Measurements from ENCODE around the gene PRUNE2.

DNA sequence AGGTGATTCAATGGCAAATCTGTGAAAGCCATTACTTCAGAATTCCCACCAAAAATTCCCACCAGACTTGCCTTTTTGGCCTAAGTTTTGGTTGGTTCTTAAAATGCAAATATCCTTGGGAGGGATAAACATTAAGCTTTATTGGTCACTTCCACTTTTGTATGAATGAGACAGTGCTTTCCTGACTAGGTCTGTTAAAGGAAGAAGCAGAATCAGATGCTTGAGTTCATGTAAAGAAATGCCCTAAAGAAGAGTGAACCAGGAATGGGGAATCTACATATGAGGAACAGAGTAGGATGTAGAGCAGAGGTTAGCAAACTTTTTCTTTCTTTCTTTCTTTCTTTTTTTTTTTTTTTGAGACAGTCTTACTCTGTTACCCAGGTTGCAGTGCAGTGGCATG lies 317.6 kb downstream of the PRUNE2 start:
- TF ChIP-seq TAF1 (IDR thresholded peaks at IDR 0.05; ENCODE audit: borderline replicate concordance, insufficient read depth, low read length), result no peak
- TF ChIP-seq, protein P1, sequence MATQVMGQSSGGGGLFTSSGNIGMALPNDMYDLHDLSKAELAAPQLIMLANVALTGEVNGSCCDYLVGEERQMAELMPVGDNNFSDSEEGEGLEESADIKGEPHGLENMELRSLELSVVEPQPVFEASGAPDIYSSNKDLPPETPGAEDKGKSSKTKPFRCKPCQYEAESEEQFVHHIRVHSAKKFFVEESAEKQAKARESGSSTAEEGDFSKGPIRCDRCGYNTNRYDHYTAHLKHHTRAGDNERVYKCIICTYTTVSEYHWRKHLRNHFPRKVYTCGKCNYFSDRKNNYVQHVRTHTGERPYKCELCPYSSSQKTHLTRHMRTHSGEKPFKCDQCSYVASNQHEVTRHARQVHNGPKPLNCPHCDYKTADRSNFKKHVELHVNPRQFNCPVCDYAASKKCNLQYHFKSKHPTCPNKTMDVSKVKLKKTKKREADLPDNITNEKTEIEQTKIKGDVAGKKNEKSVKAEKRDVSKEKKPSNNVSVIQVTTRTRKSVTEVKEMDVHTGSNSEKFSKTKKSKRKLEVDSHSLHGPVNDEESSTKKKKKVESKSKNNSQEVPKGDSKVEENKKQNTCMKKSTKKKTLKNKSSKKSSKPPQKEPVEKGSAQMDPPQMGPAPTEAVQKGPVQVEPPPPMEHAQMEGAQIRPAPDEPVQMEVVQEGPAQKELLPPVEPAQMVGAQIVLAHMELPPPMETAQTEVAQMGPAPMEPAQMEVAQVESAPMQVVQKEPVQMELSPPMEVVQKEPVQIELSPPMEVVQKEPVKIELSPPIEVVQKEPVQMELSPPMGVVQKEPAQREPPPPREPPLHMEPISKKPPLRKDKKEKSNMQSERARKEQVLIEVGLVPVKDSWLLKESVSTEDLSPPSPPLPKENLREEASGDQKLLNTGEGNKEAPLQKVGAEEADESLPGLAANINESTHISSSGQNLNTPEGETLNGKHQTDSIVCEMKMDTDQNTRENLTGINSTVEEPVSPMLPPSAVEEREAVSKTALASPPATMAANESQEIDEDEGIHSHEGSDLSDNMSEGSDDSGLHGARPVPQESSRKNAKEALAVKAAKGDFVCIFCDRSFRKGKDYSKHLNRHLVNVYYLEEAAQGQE (IDR thresholded peaks at IDR 0.05; ENCODE audit: insufficient read depth in 1 of 2, low read depth in 2 of 2, low read length in 2 of 2), result no peak
